HepG2 (cell line): ENCODE data around the gene TOPBP1. TPM values are rescaled to one million over a fixed set of nuclear protein-coding genes. Genes with fewer than 3 reads are reported as not detected.
A peak's percentile ranks its signal among the peaks of the same experiment; 100 is the strongest.

ENCODE experiments used
- JARID2 ChIP-seq: sonication (generic); formaldehyde crosslinking; IDR thresholded peaks from 2 replicates; pipeline ENCODE4 v1.8.1; 2023; ENCODE audit warnings: missing genetic modification reagents, inconsistent platforms; ENCODE audit not compliant: insufficient replicate concordance
- KDM4B ChIP-seq: sonication (generic); formaldehyde crosslinking; IDR thresholded peaks from 2 replicates; pipeline ENCODE4 v1.4.0; 2020; ENCODE audit warnings: missing genetic modification reagents
- NFYB ChIP-seq: sonication (generic); formaldehyde crosslinking; IDR thresholded peaks from 2 replicates; pipeline ENCODE4 v1.4.0; 2020; ENCODE audit warnings: missing genetic modification reagents
- NR2C2 ChIP-seq: sonication (generic); formaldehyde crosslinking; IDR thresholded peaks from 2 replicates; pipeline ENCODE4 v1.4.0; 2020; ENCODE audit warnings: missing genetic modification reagents, mild to moderate bottlenecking, moderate library complexity, borderline replicate concordance
- ZNF605 ChIP-seq: sonication (generic); formaldehyde crosslinking; IDR thresholded peaks from 2 replicates; pipeline ENCODE4 v1.8.0; 2022; ENCODE audit warnings: mild to moderate bottlenecking, missing genetic modification reagents
- ZNF609 ChIP-seq: sonication (generic); formaldehyde crosslinking; IDR thresholded peaks from 2 replicates; pipeline ENCODE4 v1.4.0; 2020; ENCODE audit warnings: mild to moderate bottlenecking, missing genetic modification reagents, borderline replicate concordance
- polyA plus RNA-seq, 8 experiments: library from polyadenylated mRNA; depleted of rRNA in 3 of 8; stranded (reverse) in 7 of 8; unstranded in 1 of 8; fragments of >200 nt; fragmentation: Illumina TruSeq in 4 of 8; extraction: Trizol in 4 of 8; gene quantifications; 2 replicates each; pipeline versions ENCODE4 v1.2.1 to v1.2.3, GENCODE V29; 2011 to 2016; ENCODE audit warnings: low read depth in 4 of 8, missing spikeins in 1 of 8, mixed read lengths in 1 of 8; ENCODE audit not compliant: insufficient read depth in 1 of 8
- total RNA-seq, 5 experiments: library from RNA; depleted of rRNA; stranded (reverse); fragments of >200 nt; fragmentation: Illumina TruSeq; extraction: Trizol; gene quantifications; 2 replicates each; pipeline ENCODE4 v1.2.3, GENCODE V29; 2016; ENCODE audit warnings: low read depth in 1 of 5
- TF ChIP-seq, protein P1 (sequence below), 2 experiments: fragments of 450-650 bp in 1 of 2; sonication (generic) in 1 of 2; formaldehyde crosslinking in 1 of 2; IDR thresholded peaks; 2 replicates each; pipeline versions ENCODE4 v1.6.1 to v1.8.0; 2016 to 2022; ENCODE audit warnings: antibody characterized with exemption in 1 of 2, mild to moderate bottlenecking in 1 of 2, missing genetic modification reagents in 1 of 2

Gene TOPBP1
- total and polyA plus RNA-seq, 2 of the 13 experiments (the other 11 are each of a cell fraction or from before 2014, with no cell fraction given) = 24.3 to 42.9 TPM

DNA sequence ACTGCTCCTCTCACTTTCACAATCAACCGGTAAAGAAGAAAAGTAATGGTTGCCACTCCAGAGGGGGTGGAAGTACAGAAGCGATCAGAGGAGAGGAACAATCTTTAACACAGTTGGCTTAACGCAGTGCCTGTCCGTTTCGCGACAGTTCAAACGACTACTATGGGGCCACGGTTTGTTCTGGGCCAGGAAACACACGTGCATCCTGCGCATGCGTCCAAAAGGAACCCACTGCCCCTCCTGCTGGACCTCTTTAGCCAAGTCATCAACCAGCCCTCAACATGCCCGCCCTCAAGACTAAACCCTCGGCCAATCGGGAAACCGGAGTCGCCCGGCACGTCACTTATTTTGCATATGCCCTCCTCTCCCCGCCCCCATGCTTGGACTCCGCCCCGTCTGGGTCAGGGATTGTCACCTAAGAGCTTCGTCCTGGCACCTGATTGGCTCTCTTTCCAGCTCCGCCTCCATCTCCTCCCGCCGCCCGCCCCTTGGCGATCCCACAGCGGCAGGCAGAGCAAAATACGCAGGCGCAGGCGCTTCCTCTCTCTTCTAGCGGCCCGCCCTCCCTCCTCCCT, 88.6 kb downstream of the TOPBP1 start (continued):
- TF ChIP-seq, protein P1, sequence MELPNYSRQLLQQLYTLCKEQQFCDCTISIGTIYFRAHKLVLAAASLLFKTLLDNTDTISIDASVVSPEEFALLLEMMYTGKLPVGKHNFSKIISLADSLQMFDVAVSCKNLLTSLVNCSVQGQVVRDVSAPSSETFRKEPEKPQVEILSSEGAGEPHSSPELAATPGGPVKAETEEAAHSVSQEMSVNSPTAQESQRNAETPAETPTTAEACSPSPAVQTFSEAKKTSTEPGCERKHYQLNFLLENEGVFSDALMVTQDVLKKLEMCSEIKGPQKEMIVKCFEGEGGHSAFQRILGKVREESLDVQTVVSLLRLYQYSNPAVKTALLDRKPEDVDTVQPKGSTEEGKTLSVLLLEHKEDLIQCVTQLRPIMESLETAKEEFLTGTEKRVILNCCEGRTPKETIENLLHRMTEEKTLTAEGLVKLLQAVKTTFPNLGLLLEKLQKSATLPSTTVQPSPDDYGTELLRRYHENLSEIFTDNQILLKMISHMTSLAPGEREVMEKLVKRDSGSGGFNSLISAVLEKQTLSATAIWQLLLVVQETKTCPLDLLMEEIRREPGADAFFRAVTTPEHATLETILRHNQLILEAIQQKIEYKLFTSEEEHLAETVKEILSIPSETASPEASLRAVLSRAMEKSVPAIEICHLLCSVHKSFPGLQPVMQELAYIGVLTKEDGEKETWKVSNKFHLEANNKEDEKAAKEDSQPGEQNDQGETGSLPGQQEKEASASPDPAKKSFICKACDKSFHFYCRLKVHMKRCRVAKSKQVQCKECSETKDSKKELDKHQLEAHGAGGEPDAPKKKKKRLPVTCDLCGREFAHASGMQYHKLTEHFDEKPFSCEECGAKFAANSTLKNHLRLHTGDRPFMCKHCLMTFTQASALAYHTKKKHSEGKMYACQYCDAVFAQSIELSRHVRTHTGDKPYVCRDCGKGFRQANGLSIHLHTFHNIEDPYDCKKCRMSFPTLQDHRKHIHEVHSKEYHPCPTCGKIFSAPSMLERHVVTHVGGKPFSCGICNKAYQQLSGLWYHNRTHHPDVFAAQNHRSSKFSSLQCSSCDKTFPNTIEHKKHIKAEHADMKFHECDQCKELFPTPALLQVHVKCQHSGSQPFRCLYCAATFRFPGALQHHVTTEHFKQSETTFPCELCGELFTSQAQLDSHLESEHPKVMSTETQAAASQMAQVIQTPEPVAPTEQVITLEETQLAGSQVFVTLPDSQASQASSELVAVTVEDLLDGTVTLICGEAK (IDR thresholded peaks at IDR 0.05) = no peak
- TF ChIP-seq, protein P1 (CRISPR knock-in tag; IDR thresholded peaks at IDR 0.05) = no peak
- TF ChIP-seq JARID2 (no peak), NFYB (peak; percentile 71), KDM4B (CRISPR knock-in tag) (no peak), NR2C2 (CRISPR knock-in tag) (peak; percentile 61; the same call in 1 of the 2 replicates), ZNF609 (CRISPR knock-in tag) (no peak; the same call in 1 of the 2 replicates), ZNF605 (CRISPR knock-in tag) (0 out of 2 replicates have a peak, but pooled peaks have one; percentile 37)
